Jurkat, Clone E6-1 (cell line): ENCODE measurements around the gene ADCK2.
"Not testable (repeated sequence)": the region's sequence is repeated elsewhere in the genome, so short reads cannot be mapped to it uniquely, and the experiment has no call there.

Experiments
- DNase-seq: peaks from one replicate; pipeline ENCODE4 v3.0.0-alpha.2; 2011; ENCODE audit warnings: low read depth, low spot score
- H3K4me3 ChIP-seq: 2 replicates; pipeline ENCODE4 v1.5.1; 2011; ENCODE audit warnings: mild to moderate bottlenecking, low read length, control low read depth, moderate library complexity

The ADCK2 gene

GRCh38 chr7:140644761-140645160 lies 28.0 kb upstream of the ADCK2 start:
- not testable (repeated sequence) for DNase-seq, H3K4me3 ChIP-seq

- H3K4me3 ChIP-seq, result no peak overlapping the region
- DNase-seq, result no peak
These were observed 27.4 kb upstream of the ADCK2 start for GRCh38 chr7:140645166-140645900.

GRCh38 chr7:140646931-140647647 lies 25.7 kb upstream of the ADCK2 start:
- no peak for DNase-seq
- no peak overlapping the region for H3K4me3 ChIP-seq

GRCh38 chr7:140649556-140650205 lies 23.1 kb upstream of the ADCK2 start:
- no peak overlapping the region for H3K4me3 ChIP-seq
- DNase-seq, result no peak

DNA sequence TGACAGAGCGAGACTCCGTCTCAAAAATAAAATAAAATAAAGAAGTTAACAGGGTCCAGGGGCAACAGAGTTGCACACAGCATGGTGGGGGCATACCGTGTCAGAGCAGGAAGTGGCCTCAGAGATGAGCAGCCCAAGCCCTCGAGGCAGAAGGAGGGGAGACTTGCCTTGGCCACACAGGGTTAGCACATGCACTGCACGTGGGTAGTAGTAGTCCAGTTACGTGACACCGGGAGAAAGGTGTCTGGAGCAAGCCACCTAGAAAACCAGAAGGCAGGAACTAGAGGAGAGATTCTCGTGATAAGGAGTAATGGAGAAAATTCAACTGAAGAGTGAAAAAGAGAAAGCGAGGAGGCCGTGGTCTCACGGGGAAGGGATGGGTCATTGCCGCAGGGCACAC lies 22.4 kb upstream of the ADCK2 start:
- no peak for DNase-seq
- H3K4me3 ChIP-seq, result no peak overlapping the region

- DNase-seq, result no peak
- H3K4me3 ChIP-seq, result no peak overlapping the region
These were observed 19.2 kb upstream of the ADCK2 start for GRCh38 chr7:140653319-140654108.

- no peak for DNase-seq
- H3K4me3 ChIP-seq, result no peak overlapping the region
These were observed 18.7 kb upstream of the ADCK2 start for GRCh38 chr7:140654109-140654387.

DNA sequence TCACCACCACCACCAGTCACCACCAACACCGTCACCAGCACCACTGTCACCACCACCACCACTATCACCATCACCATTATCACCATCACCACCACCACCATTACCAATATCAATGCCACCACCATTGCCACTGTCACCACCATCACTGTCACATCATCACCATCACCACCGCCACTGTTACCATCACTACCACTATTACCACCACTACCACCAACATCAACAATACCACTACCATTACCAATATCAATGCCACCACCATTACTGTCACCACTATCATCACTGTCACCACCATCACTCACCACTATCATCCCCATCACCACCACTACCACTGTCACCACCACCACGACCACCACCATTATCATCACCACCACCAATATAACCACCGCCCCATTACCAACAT lies 18.1 kb upstream of the ADCK2 start:
- H3K4me3 ChIP-seq, result no peak overlapping the region
- DNase-seq, result no peak

- no peak overlapping the region for H3K4me3 ChIP-seq
- DNase-seq, result no peak
These were observed 17.0 kb upstream of the ADCK2 start for GRCh38 chr7:140655511-140656408.

DNA sequence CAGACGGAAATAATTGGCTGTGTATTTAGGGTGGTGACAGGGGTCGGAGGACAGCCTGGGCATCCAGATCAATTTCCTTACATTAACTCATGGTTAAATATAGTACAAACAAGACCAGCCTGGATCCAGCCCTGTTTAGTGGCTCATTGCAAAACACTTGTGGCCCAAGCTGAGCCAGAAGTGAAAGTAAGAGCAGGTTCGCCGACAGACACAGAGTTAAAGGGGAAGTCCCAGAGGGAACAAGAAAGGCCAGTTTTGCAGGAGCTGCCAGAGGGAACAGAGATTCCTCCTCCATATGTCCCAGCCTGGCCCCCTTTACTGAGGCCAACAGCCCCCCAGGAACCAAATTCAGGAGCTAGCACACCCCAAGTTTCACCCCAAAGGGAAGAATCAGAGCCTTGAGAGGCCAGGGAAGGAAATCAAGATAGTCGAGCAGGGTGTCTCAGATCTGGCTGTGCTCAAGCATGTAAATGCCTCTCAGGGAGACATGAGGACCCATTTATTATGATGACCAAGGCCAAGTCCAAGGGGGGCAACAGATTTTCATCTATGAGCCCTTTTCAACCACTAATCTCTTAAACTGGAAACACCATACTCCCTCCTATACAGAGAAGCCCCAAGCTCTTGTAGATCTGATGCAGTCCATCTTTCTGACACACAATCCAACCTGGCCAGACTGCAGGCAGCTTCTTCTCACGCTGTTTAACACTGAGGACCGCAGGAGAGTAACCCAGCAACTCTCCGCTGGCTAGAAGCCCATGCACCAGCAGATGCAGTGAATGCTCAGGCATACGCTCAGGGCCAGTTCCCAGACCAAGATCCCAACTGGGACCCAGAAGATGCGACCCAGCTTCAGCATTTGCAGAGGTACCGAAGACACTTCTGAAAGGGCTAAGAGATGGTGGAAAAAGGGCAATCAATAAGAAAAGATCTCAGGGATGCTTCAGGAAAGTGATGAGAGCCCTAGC lies 15.9 kb upstream of the ADCK2 start:
- DNase-seq, result no peak

GRCh38 chr7:140657891-140658290 lies 14.9 kb upstream of the ADCK2 start:
- DNase-seq, result no peak
- H3K4me3 ChIP-seq, result no peak overlapping the region

More for the DNA sequence above, 15.9 kb upstream of the ADCK2 start:
- H3K4me3 ChIP-seq, result peak overlapping the region; percentile 17; the same call in 1 of the 2 replicates

DNA sequence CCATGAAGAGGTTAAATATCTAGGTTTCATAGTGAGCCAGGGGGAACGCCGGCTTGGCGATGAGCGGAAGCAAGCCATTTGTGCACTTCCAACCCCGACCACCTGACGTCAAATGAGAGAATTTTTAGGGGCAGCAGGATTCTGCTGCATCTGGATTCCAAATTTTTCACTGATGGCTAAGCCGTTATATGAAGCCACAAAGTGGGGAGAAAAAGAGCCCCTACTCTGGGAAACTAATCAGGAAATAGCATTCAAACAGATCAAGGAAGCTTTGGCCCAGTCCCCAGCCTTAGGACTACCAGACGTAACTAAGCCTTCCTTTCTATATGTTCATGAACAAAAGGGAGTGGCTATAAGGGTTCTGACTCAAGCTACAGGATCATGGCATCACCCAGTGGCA lies 12.9 kb upstream of the ADCK2 start:
- H3K4me3 ChIP-seq, result no peak overlapping the region
- no peak for DNase-seq

GRCh38 chr7:140661124-140661523 lies 11.6 kb upstream of the ADCK2 start:
- DNase-seq, result no peak
- no peak overlapping the region for H3K4me3 ChIP-seq

DNA sequence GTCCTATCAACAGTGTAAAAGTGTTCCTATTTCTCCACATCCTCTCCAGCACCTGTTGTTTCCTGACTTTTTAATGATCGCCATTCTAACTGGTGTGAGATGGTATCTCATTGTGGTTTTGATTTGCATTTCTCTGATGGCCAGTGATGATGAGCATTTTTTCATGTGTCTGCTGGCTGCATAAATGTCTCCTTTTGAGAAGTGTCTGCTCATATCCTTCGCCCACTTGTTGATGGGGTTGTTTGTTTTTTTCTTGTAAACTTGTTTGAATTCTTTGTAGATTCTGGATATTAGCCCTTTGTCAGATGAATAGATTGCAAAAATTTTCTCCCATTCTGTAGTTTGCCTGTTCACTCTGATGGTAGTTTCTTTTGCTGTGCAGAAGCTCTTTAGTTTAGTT lies 9.8 kb upstream of the ADCK2 start:
- not testable (repeated sequence) for DNase-seq, H3K4me3 ChIP-seq

- H3K4me3 ChIP-seq, result no peak overlapping the region
- no peak for DNase-seq
These were observed 5.3 kb upstream of the ADCK2 start for GRCh38 chr7:140667476-140667875.

- DNase-seq, result no peak
- H3K4me3 ChIP-seq, result no peak overlapping the region
These were observed 4.1 kb upstream of the ADCK2 start for GRCh38 chr7:140668641-140669040.

- no peak overlapping the region for H3K4me3 ChIP-seq
- DNase-seq, result no peak
These were observed 3.4 kb upstream of the ADCK2 start for GRCh38 chr7:140669352-140669751.

- not testable (repeated sequence) for H3K4me3 ChIP-seq, DNase-seq
These were observed 2.9 kb upstream of the ADCK2 start for GRCh38 chr7:140669862-140670261.
